GM12874 (cell line): Measurements from ENCODE around the gene LARGE1.

Source experiments
- CTCF ChIP-seq: IDR thresholded peaks from 2 replicates; pipeline ENCODE4 v1.5.1; 2011; ENCODE audit warnings: low read depth, mild to moderate bottlenecking, control low read depth, low read length, moderate library complexity; ENCODE audit not compliant: insufficient read depth

Gene LARGE1

DNA sequence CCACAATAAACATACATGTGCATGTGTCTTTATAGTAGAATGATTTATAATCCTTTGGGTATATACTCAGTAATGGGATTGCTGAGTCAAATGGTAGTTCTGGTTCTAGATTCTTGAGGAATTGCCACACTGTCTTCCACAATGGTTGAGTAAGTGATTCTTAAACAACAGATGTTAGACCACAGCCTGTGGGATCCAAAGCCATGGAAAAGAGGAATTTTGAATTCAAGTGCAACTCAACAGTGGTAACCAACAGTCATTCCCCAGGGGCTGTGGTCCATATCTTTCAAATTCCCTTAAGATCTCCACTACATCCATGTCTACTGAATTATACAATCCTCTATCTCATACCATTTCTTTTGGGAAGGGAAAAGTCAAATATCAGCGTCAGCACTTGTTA lies 321.5 kb downstream of the LARGE1 start:
- TF ChIP-seq CTCF, result no peak

- TF ChIP-seq CTCF, result no peak
These were observed 322.8 kb downstream of the LARGE1 start for GRCh38 chr22:33597274-33597985.

DNA sequence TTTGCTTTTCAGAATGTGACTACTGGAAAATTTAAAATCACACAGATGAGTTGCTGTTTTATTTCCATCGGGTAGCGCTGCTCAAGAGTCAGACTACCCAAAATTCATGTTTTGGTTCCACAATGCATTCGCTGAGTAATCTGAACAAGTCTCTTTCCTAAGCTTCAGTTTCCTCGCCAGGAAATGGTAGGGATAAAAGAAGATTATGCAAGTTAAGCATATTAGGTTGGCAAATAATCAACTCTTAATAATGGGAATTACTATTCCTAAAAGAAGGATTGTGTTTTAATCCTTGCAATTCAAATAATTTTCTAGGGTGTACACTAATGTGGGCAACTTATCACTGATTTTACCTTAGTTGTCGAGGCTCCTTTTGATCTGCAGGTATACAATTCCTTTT lies 326.5 kb downstream of the LARGE1 start:
- TF ChIP-seq CTCF, result no peak

- TF ChIP-seq CTCF, result no peak
These were observed 328.3 kb downstream of the LARGE1 start for GRCh38 chr22:33591946-33592345.

DNA sequence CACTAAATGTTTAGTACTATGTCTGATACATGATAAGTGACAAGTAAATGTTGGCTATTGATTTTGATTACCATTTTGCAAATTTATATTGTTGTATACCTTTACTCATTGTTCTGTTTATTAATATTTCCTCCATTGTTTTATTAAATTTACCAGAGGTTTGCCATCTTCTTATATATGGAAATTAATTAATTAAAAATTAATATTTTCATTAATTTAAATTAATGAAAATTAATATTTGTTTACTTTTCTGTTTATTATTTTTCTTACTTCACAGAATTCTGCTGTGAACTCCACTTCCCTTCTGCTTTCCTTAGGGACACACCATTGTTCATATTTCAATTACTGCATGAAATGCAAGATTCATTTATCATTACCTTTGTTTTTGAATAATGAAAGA lies 331.0 kb downstream of the LARGE1 start:
- TF ChIP-seq CTCF, result no peak

DNA sequence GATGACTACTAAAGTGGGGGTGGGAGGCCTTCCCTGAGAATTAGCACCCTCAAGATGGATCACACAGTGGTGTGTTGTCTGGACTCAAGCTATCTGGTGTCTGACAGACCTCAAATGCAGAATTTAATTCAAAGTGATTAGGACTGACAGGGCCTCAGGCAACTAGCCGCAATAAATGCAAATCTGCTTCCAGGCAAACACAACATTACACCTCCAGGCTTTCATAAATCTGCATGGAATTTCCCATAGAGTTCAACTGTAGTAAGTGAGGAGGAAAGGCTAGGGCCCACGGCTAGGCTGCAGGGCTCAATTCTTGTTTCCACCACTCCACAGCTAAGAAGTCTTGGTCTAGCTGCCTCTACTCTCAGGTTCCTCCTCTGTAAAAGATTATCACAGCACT lies 331.4 kb downstream of the LARGE1 start:
- TF ChIP-seq CTCF, result no peak

- no peak for TF ChIP-seq CTCF
These were observed 336.1 kb downstream of the LARGE1 start for GRCh38 chr22:33584152-33584551.

DNA sequence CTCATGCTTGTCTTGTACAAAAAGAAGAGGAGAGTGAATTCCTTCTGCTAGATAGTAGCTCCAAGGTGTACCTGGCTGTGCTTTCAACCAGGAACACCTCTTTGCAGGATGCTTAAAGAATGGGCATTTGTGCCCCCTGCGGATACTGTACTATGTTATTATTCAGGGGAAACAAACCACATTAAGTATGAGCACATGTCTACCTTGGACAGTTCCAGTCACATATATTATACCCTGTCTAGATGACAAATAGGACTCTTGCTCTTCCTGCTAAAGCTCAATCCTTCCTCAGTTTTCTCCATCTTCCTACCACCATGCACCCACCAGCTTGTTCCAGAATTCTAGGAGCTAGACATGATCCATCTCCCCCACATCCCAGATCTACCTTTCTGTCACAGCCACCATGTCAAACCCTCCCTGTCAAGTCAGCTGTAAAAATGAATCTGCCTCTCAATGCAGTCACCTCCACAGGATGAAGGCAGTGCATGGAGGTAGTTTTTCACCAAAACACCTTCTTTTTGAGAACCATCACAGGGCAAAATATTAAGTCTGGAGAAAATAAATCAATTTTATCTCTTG lies 337.4 kb downstream of the LARGE1 start:
- TF ChIP-seq CTCF, result no peak
